H1 (cell line): Measurements from ENCODE around the gene TARS2. TPM values are rescaled to one million over a fixed set of nuclear protein-coding genes. Genes with fewer than 3 reads are reported as not detected.

ENCODE experiments used
- CHD1 ChIP-seq: IDR thresholded peaks from 2 replicates; pipeline ENCODE4 v1.6.1; 2012; ENCODE audit warnings: low read depth, low read length, improper control_type of control experiment
- CREB1 ChIP-seq: IDR thresholded peaks from 2 replicates; pipeline ENCODE4 v1.6.1; 2012; ENCODE audit warnings: inconsistent platforms
- EP300 ChIP-seq, 2 experiments: IDR thresholded peaks; 1 replicate in 1 of 2; 2 replicates in 1 of 2; pipeline ENCODE4 v1.6.1; 2011 to 2012; ENCODE audit warnings: low read depth in 2 of 2, low read length in 2 of 2, mild to moderate bottlenecking in 2 of 2, borderline replicate concordance in 1 of 2, inconsistent platforms in 1 of 2, moderate library complexity in 1 of 2
- FOSL1 ChIP-seq: IDR thresholded peaks from 2 replicates; pipeline ENCODE4 v1.6.1; 2011; ENCODE audit warnings: mild to moderate bottlenecking, low read depth, low read length, moderate library complexity; ENCODE audit not compliant: insufficient read depth
- KDM4A ChIP-seq: IDR thresholded peaks from one replicate; pipeline ENCODE4 v1.7.1; 2012; ENCODE audit warnings: low read depth, mild to moderate bottlenecking, moderate library complexity, low read length, inconsistent platforms; ENCODE audit not compliant: severe bottlenecking
- PHF8 ChIP-seq: fragments of 200-600 bp; sonication (generic); conservative IDR thresholded peaks from 2 replicates; pipeline ENCODE4 v1.7.1; 2012; ENCODE audit warnings: low read depth, mild to moderate bottlenecking, inconsistent platforms, low read length, moderate library complexity
- POU5F1 ChIP-seq: IDR thresholded peaks from 2 replicates; pipeline ENCODE4 v1.6.1; 2011; ENCODE audit warnings: low read depth, mild to moderate bottlenecking, low read length, moderate library complexity
- RAD21 ChIP-seq, 2 experiments: IDR thresholded peaks in 1 of 2; conservative IDR thresholded peaks in 1 of 2; 2 replicates each; pipeline ENCODE4 v1.6.1; 2011; ENCODE audit warnings: low read depth in 2 of 2, low read length in 2 of 2, improper control_type of control experiment in 1 of 2, inconsistent platforms in 1 of 2, mild to moderate bottlenecking in 1 of 2, moderate library complexity in 1 of 2
- SUZ12 ChIP-seq: fragments of 200-600 bp; sonication (generic); IDR thresholded peaks from 2 replicates; pipeline ENCODE4 v1.6.1; 2012; ENCODE audit warnings: mild to moderate bottlenecking, inconsistent platforms, low read length, moderate library complexity, mixed read lengths
- polyA plus RNA-seq, 7 experiments: library from polyadenylated mRNA; depleted of rRNA in 3 of 7; stranded (reverse) in 5 of 7; unstranded in 2 of 7; fragments of >200 nt in 5 of 7; fragments of 200-250 nt in 2 of 7; gene quantifications; 1 replicate in 5 of 7; 2 replicates in 1 of 7; 4 replicates in 1 of 7; pipeline versions ENCODE4 v1.2.1 to v1.2.3, GENCODE V29; 2011 to 2013; ENCODE audit warnings: missing spikeins in 2 of 7, mixed read lengths in 2 of 7
- total RNA-seq: library from RNA; stranded (reverse); fragmentation: NEBNext Ultra II Directional; extraction: Animal tissue kit (Norgen Biotek cat#: 25700); gene quantifications from 2 replicates; pipeline ENCODE4 v1.2.1, GENCODE V29; 2021
- TF ChIP-seq, protein P1 (sequence below): IDR thresholded peaks from 2 replicates; pipeline ENCODE4 v1.6.1; 2012; ENCODE audit warnings: inconsistent platforms

The TARS2 gene
- total and polyA plus RNA-seq, 2 of the 8 experiments (the other 6 are each of a cell fraction or from before 2014, with no cell fraction given), result 38.9 to 39.1 TPM

DNA sequence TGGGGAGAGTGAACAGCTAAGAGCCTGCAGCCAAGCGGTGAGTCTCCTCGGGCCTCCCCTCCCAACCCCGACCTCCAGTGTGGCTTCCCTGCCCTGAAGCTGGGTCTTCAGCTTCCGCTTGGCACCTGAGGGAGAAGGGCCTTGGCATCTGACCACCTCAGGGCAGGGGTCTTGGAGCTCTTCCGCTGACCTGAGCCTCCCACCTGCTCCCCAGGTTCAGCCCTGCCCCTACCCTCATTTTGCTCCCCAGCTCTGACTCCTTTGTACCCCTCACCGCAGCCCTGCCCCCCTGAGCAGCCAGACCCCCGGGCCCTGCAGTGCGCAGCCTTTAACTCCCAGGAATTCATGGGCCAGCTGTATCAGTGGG is 66.8 kb downstream of the TARS2 start (continued):
- TF ChIP-seq PHF8 (no peak), CHD1 (no peak), EP300 (IDR thresholded peaks at IDR 0.05; ENCODE audit: borderline replicate concordance in 1 of 2, low read depth in 2 of 2, low read length in 2 of 2) (no peak), KDM4A (no peak), RAD21 (IDR thresholded peaks at IDR 0.05 in 1 of 2, conservative IDR thresholded peaks at IDR 0.05 in 1 of 2; ENCODE audit: low read depth in 2 of 2, low read length in 2 of 2) (no peak), POU5F1 (no peak), CREB1 (no peak), FOSL1 (no peak), SUZ12 (no peak)
- TF ChIP-seq, protein P1, sequence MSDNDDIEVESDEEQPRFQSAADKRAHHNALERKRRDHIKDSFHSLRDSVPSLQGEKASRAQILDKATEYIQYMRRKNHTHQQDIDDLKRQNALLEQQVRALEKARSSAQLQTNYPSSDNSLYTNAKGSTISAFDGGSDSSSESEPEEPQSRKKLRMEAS, result no peak
- TF ChIP-seq, all 59 proteins: peak for 0
